ENCODE data around the gene UGGT2.
"Not testable (repeated sequence)": the region's sequence is repeated elsewhere in the genome, so short reads cannot be mapped to it uniquely, and the experiment has no call there.

Gene UGGT2

DNA sequence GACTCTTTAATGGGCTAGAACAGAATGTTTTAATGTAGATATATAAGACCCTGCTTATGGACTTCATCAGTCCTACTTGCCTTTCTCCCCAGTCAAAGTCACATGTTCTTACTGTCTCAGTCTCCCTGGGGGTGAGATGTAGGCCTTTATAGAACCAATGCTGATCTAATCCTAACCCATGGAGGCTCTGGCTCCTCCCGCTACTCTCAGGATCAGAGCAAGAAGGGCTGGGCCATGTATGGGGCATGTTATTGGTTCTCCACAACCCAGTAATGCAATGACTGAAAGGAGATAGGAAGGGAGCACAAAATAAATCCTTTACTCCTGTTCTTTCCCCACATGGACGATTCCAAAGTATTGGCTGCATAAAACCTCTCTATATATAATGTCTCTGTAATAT is 82.3 kb downstream of the UGGT2 start:
- DNase-seq: no peak

DNA sequence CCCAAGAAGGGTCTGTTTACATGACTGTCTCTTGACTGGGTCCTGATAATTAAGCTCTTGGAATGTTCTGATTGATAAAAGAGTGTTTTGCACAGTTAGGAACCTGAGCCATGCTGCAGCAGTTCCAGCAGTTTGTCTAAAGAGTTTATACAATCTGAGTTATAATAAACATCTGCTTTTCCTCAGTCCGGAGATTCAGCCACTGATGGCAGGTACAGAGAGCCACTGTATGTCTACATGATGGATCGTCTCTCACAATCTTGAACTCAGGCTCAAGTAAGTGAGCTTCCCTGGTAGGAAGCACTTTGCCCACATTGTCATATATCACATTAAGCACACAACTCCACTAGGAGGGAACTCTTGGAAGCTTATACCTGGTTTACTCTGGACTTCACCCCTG is 84.3 kb downstream of the UGGT2 start:
- DNase-seq: no peak

DNA sequence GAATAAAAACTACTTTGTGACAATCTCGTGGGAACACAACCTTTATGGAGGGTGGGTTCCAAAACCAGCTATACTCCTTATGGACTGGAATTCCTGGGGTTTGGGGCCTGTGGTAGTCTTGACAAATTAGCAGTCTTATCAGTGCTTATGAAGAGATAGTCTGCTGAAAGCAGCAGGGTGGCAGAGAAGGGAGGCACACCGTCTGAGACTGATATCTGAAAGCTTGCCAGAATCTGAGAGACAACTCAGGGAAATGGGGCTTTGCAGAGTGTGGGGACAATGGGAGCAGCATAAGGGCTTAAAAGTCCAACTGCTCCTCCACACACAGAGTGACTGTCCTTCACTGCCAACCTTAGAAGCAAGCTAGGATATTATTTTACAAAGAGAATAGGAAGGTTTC is 95.9 kb downstream of the UGGT2 start:
- no peak for DNase-seq

DNA sequence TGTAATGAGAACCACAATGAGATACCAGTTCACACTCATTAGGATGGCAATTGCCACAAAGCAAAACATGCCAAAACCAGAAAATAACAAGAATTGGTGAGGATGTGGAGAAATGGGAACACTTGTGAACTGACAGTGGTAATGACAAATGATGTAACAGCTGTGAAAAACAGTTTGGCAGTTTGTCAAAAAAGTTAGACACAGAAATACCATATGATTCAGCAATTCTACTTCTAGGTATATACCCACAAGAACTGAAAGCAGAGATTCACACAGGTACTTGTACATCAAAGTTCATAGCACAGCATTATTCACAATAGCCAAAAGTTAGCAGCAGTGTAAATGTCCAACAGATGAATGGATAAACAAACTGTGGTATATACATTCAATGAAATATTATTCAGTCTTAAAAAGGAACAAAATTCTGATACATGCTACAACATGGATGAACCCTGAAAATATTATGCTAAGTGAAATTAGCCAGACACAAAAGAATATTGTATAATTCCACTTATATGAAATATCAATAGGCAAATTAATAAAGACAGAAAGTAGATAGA is 96.5 kb downstream of the UGGT2 start:
- no peak for DNase-seq

DNA sequence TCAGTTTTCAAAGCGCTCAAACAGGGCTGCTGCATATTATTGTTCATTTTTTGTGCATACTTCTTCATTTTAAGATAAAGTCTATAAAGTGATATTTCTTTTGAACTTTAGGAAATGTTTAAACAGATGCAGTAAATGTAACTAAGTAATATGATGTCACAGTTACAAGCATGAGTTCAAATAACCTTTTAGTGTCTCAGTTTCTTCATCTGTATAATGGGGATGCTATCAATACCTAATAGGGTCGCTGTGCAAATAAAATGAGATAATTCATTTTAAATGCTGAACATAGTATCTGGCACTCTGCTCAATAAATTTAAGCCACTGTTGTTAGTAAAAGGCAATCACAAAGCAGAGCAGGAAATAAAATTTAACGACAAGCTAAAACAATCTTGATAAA is 97.5 kb downstream of the UGGT2 start:
- DNase-seq: no peak

DNA sequence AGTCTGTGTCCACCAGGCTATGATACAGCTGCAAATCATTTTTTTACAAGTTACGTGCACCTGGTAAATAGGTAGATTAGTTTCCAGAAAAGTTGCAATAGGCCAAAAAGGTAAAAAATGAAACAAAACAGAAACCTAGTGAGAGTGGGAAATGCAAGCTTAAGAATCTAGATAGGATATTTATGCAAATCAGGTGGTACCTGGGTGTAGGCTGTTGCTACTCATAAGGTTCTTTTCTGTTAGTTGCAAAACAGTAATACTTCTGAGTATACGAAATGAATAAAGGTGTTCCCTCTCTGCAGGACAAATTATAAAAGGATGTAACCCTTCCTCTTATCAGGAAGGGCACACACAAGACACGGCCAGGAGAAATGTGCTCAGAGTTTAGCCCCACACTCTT is 97.9 kb downstream of the UGGT2 start:
- no peak for DNase-seq

DNA sequence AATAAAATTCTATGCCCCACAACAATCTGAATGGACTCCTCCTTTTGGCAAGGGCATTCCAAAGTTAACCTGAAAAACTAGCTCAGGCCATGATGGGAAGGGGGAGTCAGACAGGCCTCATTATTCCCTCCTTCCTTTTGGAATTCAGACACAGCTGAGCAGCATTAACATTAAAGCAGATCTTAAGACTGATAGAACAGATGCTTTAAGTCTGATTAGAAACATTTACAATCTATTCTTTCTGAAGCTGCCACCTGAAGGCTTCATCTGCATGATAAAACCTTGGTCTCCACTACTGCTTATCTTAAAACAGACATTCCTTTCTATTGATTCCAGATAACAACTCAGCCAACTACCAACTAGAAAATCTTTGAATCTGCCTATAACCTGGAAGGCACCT is 98.9 kb downstream of the UGGT2 start:
- DNase-seq: no peak

DNA sequence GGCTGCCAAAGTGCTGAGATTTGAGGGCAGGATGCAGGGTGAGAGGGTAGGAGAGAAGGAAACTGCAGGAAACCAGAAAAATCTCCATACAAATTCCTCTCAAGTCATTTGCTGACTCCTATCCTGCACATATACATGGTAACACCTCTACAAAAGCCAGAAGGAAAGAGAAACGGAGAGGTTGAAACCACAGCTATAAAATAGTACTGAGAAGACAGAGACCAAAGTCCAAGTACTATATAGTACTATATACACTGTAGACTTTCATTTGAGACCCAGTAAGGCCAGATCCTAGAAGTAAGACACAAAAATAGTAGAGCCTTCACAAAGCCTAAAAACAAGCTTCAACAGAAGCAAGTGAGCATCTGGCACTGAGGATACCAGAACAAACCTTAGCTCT is 103.1 kb downstream of the UGGT2 start:
- no peak for DNase-seq

DNA sequence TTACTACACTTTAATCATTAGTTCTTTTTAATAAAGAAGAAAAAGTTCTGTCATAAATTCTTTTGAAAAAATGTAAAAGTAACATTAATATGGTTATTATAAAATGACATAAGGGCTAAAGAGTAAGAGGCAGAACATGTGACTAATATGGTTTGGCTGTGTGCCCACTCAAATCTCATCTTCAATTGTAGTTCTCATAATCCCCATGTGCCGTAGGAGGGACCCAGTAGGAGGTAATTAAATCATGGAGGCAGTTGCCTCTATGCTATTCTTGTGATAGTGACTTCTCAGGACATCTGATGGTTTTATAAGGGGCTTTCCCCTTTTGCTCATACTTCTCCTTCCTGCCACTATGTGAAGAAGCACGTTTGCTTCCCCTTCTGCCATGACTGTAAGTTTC is 104.5 kb downstream of the UGGT2 start:
- no peak for DNase-seq

DNA sequence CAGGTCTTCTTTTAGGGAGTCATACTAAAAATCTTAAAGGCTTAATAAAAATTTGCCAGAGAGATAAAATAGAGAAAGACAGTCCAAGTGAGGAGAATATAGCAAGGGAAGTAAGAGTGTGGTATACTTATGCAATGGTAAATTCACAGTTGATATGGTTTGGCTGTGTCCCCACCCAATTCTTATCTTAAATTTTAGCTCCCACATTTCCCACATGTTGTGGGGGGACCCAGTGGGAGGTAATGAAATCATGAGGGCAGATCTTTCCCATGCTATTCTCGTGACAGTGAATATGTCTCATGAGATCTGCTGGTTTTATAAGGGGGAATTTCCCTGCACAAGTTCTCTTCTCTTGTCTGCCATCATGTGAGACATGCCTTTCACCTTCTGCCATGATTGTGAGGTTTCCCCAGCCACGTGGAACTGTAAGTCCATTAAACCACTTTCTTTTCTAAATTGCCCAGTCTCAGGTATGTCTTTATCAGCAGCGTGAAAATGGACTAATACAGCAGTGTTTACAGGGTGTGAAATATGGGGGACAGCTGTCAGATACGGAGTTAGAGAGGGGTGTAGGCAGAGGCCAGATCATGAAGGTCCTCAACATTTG is 115.4 kb downstream of the UGGT2 start:
- no peak for DNase-seq

DNA sequence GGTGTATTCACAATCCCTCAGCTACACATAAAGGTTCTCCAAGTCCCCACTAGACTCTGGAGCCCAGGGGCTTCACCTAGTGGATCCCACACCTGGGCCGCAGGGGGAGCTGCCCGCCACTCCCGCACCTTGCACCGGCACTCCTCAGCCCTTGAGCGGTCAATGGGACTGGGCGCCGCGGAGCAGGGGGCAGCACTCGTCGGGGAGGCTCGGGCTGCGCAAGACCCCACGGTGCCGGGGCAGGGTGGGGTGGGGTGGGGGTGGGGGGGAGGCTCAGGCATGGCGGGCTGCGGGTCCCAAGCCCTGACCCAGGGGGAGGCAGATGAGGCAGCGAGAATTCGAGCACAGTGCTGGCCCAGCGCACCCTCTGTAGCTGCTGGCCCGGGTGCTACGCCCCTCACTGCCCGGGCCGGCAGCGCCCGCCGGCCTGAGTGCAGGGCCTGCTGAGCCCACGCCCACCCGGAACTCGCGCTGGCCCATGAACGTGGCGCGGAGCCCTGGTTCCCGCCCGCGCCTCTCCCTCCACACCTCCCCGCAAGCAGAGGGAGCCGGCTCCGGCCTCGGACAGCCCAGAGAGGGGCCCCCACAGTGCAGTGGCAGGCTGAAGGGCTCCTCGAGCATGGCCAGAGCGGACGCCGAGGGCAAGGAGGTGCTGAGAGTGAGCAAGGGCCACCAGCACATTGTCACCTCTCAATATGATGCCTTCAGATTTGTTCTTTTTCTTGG is 121.7 kb downstream of the UGGT2 start:
- DNase-seq: no peak

DNA sequence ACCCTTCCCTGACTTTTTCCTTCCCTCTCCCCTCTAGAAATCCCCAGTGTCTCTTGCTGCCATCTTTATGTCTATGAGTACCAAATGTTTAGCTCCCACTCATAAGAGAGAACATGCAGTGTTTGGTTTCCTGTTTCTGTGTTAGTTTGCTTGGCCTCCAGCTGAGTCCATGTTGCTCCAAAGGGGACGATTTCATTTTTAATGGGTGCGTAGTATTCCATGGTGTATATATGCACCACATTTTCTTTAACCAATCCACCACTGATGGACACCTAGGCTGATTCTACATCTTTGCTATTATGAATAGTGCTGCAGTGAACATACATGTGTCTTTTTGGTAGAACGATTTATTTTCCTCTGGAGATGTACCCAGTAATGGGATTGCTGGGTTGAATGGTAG is 123.8 kb downstream of the UGGT2 start:
- no peak for DNase-seq

DNA sequence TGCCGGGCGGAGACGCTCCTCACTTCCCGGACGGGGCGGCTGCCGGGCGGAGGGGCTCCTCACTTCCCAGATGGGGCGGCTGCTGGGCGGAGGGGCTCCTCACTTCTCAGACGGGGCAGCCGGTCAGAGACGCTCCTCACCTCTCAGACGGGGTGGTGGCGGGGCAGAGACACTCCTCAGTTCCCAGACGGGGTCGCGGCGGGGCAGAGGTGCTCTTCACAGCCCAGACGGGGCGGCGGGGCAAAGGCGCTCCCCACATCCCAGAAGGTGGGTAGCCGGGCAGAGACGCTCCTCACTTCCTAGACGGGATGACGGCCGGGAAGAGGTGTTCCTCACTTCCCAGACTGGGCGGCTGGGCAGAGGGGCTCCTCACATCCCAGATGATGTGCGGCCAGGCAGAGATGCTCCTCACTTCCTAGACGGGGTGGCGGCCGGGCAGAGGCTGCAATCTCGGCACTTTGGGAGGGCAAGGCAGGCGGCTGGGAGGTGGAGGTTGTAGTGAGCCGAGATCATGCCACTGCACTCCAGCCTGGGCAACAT is 124.8 kb downstream of the UGGT2 start:
- not testable (repeated sequence) for DNase-seq

DNA sequence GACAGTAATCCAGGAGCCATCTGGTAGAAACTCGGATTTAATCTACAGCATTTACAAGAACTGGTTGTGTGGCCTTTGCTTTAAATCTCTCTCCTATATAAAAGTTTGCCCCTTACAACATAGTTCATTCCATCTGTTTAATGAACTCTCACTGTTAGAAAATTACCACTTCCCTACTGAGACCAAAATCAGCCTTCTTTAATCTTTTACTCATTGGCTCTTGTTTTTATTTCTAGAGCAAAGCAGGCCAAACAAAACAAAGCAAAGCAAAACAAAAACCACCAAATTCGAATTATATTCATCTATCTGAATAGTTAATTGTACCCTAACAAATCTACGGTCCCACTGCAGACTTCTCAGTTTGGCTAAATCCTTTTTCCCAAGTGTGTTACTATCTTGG is 127.0 kb downstream of the UGGT2 start:
- no peak for DNase-seq

DNA sequence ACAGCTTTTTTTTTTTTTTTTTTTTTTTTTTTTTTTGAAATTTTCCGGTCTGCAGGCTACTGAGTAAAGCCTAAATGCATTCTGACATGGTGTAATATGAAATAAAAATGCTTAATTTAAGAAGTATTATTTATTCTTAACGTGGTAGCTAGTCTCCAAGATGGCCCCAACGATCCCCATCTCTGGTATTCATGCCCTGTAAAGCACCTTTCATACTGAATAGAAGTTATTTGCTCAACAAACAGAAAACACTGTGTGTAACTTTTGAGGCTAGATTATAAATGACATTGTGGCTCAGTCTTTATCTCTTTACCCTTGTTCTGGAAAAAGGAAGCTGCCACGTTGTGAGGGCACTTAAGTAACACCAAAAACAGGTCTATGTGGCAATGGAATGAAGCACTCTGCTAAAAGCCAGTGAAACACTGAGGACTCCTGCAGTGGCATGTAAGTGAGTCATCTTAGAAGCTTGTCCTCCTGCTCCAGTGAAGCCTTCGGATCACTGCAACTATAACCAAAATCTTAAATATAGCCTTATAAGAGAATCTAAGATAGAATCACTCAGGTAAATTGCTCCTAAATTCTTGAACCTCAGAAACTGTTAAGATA is 128.7 kb downstream of the UGGT2 start:
- no peak for DNase-seq

DNA sequence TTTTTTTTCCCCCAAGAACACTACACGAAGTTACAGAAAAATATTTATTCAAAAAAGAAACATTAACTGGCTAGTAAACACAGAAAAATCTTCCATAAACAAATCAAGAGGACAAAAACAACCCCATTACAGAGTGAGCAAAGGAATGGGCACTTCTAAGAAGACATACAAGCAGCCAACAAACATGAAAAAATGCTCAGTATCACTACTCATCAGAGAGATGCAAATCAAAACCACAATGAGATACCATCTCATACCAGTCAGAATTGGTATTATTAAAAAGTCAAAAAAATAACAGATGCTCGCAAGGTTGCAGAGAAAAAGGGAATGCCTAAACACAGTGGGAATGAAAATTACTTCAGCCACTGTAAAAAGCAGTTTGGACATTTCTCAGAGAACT is 131.7 kb downstream of the UGGT2 start:
- no peak for DNase-seq

DNA sequence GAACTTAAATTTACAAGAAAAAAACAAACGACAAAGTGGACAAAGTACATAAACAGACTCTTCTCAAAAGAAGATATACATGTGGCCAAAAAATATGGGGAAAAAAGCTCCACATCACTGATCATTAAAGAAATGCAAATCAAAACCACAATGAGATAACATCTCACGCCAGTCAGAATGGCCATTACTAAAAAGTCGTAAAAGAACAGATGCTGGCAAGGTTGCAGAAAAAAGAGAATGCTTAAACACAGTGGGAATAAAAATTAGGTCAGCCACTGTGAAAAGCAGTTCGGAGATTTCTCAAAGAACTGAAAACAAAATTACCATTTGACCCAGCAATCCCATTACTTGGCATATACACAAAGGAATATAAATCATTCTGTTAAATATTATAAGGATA is 132.7 kb downstream of the UGGT2 start:
- DNase-seq: no peak

DNA sequence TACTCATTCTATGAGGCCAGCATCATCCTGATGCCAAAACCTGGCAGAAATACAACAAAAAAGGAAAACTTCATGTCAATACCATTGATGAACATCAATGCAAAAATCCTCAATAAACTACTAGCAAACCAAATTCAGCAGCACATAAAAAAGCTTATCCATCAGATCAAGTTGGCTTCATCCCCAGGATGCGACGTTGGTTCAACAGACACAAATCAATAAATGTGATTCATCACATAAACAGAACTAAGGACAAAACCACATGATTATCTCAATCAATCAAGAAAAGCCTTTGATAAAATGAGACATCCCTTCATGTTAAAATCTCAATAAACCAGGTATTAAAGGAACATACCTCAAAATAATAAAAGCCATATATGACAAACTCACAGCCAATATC is 134.3 kb downstream of the UGGT2 start:
- no peak for DNase-seq

DNA sequence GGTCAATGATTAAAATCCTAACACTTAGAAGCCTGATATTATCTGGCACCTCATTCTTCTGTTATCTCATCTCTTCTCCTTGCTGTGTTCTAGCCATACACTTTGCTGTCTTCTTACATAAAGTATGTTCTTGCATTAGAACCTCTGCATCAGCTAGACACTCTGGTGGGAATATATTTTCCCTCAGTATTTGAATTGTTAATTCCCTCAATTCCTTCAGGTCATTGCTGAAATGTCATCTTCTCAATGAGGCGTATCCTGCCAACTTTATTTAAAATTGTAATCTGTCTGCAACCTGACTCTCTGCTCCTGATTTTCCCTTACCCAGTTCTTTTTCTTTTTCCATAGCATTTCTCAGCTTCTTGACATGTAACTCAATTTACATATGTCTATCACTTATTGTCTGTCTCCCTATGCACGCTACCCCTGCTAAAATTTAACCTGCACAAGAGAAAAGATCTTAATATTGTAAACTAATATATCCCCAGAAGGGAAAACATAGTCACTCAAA is 138.2 kb downstream of the UGGT2 start:
- DNase-seq: no peak

DNA sequence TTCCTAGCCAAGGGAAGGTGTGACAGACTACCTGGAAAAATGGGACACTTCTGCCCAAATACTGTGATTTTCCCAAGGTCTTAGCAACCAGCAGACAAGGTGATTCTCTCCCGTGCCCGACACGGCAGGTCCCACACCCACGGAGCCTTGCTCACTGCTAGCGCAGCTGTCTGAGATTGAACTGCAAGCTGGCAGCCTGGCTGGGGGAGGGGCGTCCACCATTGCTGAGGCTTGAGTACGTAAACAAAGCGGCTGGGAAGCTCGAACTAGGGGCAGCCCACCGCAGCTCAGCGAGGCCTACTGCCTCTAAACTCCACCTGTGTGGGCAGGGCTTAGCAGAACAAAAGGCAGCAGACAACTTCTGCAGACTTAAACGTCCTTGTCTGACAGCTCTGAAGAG is 146.2 kb downstream of the UGGT2 start:
- no peak for DNase-seq

DNA sequence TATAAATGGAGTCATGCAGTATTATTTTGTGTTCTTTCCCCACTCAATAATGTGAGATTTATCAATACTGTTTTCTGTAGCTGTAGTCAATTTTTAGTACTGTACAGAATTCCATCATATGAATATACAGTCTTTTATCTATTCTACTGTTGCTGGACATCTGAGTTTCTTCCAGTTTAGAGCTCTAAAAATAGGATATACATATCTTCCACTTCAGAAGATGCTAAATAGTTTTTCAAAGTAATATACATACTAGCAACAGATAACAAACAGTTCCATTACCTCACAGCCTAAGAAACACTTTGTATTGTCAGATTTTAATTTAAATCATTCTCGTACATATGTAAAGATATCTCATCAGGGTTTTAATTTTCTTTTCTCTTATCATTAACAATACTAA is 149.6 kb downstream of the UGGT2 start:
- no peak for DNase-seq

DNA sequence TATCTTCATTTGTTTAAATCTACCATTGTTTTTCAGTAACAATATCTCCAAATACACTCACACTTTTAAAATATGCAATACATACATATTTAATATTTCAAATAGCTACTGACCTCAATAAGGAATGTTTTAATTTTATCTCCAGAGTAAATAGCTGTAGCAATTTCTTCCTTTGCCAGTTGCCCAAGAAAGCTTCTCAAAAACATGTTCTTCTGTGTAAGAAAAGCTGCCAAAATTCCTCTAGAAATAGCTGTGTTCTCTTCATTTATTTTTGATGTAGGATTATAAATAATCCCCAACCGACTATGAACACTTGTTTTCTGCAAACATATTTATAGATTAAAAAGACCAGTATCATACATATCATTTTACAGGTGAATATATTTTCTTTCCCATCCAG is 150.5 kb downstream of the UGGT2 start:
- no peak for DNase-seq

DNA sequence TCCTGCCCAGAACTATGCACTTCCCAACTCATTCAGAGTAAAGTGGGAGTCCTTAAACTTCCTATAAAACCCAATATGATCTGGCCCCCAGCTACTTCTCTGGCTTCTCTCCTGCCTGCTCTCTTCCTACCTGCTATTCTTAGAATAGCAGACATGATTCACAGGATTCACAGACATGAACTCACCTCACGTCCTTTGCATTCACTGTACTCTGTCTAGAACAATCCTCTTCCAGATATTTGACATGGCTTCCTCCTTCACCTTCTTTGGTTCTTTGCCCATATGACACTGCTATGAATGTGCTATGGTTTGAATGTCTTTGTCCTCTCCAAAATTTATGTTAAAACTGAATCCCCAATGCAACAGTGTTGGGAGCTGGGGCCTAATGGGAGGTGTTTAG is 154.9 kb downstream of the UGGT2 start:
- DNase-seq: no peak

DNA sequence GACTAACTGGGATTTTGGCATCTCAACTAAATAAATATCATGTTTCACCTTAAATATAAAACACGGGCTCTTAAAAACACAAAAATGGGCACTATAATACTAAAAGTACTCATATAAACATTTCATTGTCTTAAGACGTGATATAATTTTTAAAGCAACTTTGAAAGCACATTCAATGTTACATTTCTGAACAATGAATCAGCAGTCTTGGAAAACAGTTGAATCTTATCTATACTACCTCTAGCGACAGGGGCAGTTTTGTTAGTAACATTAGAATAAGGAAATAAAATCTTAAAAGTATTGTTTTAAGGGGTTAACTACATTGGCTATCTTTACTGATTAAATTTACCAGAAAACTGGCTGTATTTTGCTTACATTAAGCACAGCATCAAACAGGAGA is 156.9 kb downstream of the UGGT2 start:
- DNase-seq: no peak
